Activated naive CD8-positive, alpha-beta T cell treated with anti-CD3 and anti-CD28 coated beads for 36 hours (primary cell): Measurements from ENCODE around the gene NRCAM. TPM values are rescaled to one million over a fixed set of nuclear protein-coding genes. Genes with fewer than 3 reads are reported as not detected.

ENCODE experiments used
- DNase-seq: peaks from one replicate; pipeline ENCODE4 v3.0.0; 2021
- H3K27ac Mint-ChIP-seq: one replicate; pipeline ENCODE4 v1.8.0; 2022; ENCODE audit warnings: mild to moderate bottlenecking, moderate library complexity, mixed read lengths
- H3K27me3 Mint-ChIP-seq: one replicate; pipeline ENCODE4 v1.8.0; 2022; ENCODE audit warnings: mild to moderate bottlenecking, mixed read lengths
- H3K36me3 Mint-ChIP-seq: one replicate; pipeline ENCODE4 v1.8.0; 2021; ENCODE audit warnings: mild to moderate bottlenecking, mixed read lengths
- H3K4me1 Mint-ChIP-seq: one replicate; pipeline ENCODE4 v1.8.0; 2021; ENCODE audit warnings: mixed read lengths
- H3K4me3 Mint-ChIP-seq: one replicate; pipeline ENCODE4 v1.8.0; 2022; ENCODE audit warnings: mild to moderate bottlenecking, moderate library complexity, mixed read lengths
- H3K9me3 Mint-ChIP-seq: one replicate; pipeline ENCODE4 v1.8.0; 2022; ENCODE audit warnings: mixed read lengths
- total RNA-seq, 2 experiments: library from RNA; stranded (reverse); gene quantifications; one replicate each; pipeline ENCODE4 v1.2.3, GENCODE V29; 2021

The NRCAM gene
- total RNA-seq, 2 experiments from 2014 or later: 3.9 to 4.6 TPM

- no peaks in the 10 kb centered on the region for H3K9me3 Mint-ChIP-seq
- H3K27ac Mint-ChIP-seq: no peak overlapping the region
- no peaks in the 10 kb centered on the region for H3K27me3 Mint-ChIP-seq
- peaks cover 27% of the 10 kb centered on the region for H3K4me1 Mint-ChIP-seq
- DNase-seq: no peak
- no peak overlapping the region for H3K4me3 Mint-ChIP-seq
- peaks cover 11% of the 10 kb centered on the region for H3K36me3 Mint-ChIP-seq
Observed at GRCh38 chr7:108314049-108314448, 142.2 kb downstream of the NRCAM start.

- H3K36me3 Mint-ChIP-seq: peaks cover 7% of the 10 kb centered on the region
- no peak for DNase-seq
Observed at GRCh38 chr7:108313086-108313485, 143.2 kb downstream of the NRCAM start.

GRCh38 chr7:108311446-108312168 is 144.6 kb downstream of the NRCAM start:
- H3K36me3 Mint-ChIP-seq: peaks cover 2% of the 10 kb centered on the region
- H3K27ac Mint-ChIP-seq: peak overlapping the region; percentile 87
- peaks cover 43% of the 10 kb centered on the region for H3K4me1 Mint-ChIP-seq
- no peak overlapping the region for H3K4me3 Mint-ChIP-seq
- DNase-seq: no peak
- no peaks in the 10 kb centered on the region for H3K27me3 Mint-ChIP-seq
- no peaks in the 10 kb centered on the region for H3K9me3 Mint-ChIP-seq

More at GRCh38 chr7:108313086-108313485, 143.2 kb downstream of the NRCAM start:
- no peaks in the 10 kb centered on the region for H3K9me3 Mint-ChIP-seq
- H3K27me3 Mint-ChIP-seq: no peaks in the 10 kb centered on the region
- H3K4me1 Mint-ChIP-seq: peaks cover 37% of the 10 kb centered on the region
- H3K27ac Mint-ChIP-seq: no peak overlapping the region
- no peak overlapping the region for H3K4me3 Mint-ChIP-seq

- Mint-ChIP-seq H3K4me1 (peaks cover 47% of the 10 kb centered on the region), H3K27me3 (no peaks in the 10 kb centered on the region), H3K4me3 (no peak overlapping the region), H3K9me3 (no peaks in the 10 kb centered on the region), H3K36me3 (peaks cover 2% of the 10 kb centered on the region), H3K27ac (peak overlapping the region; percentile 16)
- DNase-seq: no peak
Observed at GRCh38 chr7:108310351-108310750, 145.9 kb downstream of the NRCAM start.

- Mint-ChIP-seq H3K36me3 (peaks cover 2% of the 10 kb centered on the region), H3K4me3 (no peak overlapping the region), H3K27me3 (no peaks in the 10 kb centered on the region), H3K4me1 (peaks cover 50% of the 10 kb centered on the region), H3K9me3 (no peaks in the 10 kb centered on the region), H3K27ac (peak overlapping the region; percentile 7)
- no peak for DNase-seq
Observed at GRCh38 chr7:108308903-108309302, 147.3 kb downstream of the NRCAM start.

GRCh38 chr7:108308276-108308675 is 148.0 kb downstream of the NRCAM start:
- DNase-seq: no peak
- H3K36me3 Mint-ChIP-seq: peaks cover 5% of the 10 kb centered on the region
- no peaks in the 10 kb centered on the region for H3K9me3 Mint-ChIP-seq
- peak overlapping the region; percentile 16 for H3K27ac Mint-ChIP-seq
- peaks cover 50% of the 10 kb centered on the region for H3K4me1 Mint-ChIP-seq
- no peak overlapping the region for H3K4me3 Mint-ChIP-seq
- no peaks in the 10 kb centered on the region for H3K27me3 Mint-ChIP-seq

GRCh38 chr7:108307595-108307994 is 148.6 kb downstream of the NRCAM start:
- H3K36me3 Mint-ChIP-seq: peaks cover 6% of the 10 kb centered on the region
- H3K4me1 Mint-ChIP-seq: peaks cover 50% of the 10 kb centered on the region
- H3K27ac Mint-ChIP-seq: no peak overlapping the region
- no peaks in the 10 kb centered on the region for H3K27me3 Mint-ChIP-seq
- DNase-seq: no peak
- no peaks in the 10 kb centered on the region for H3K9me3 Mint-ChIP-seq
- H3K4me3 Mint-ChIP-seq: no peak overlapping the region

GRCh38 chr7:108307194-108307593 is 149.0 kb downstream of the NRCAM start:
- H3K4me1 Mint-ChIP-seq: peaks cover 50% of the 10 kb centered on the region
- H3K36me3 Mint-ChIP-seq: peaks cover 6% of the 10 kb centered on the region

GRCh38 chr7:108303332-108303731 is 152.9 kb downstream of the NRCAM start:
- no peak for DNase-seq
- Mint-ChIP-seq H3K27me3 (no peaks in the 10 kb centered on the region), H3K4me1 (peaks cover 20% of the 10 kb centered on the region), H3K36me3 (peaks cover 4% of the 10 kb centered on the region), H3K9me3 (no peaks in the 10 kb centered on the region), H3K27ac (no peak overlapping the region), H3K4me3 (no peak overlapping the region)

More at GRCh38 chr7:108307194-108307593, 149.0 kb downstream of the NRCAM start:
- H3K27me3 Mint-ChIP-seq: no peaks in the 10 kb centered on the region
- no peaks in the 10 kb centered on the region for H3K9me3 Mint-ChIP-seq
- H3K27ac Mint-ChIP-seq: no peak overlapping the region
- no peak overlapping the region for H3K4me3 Mint-ChIP-seq
- no peak for DNase-seq

- Mint-ChIP-seq H3K9me3 (no peaks in the 10 kb centered on the region), H3K36me3 (peaks cover 4% of the 10 kb centered on the region), H3K27ac (no peak overlapping the region), H3K27me3 (no peaks in the 10 kb centered on the region), H3K4me1 (peaks cover 9% of the 10 kb centered on the region), H3K4me3 (no peak overlapping the region)
- DNase-seq: no peak
Observed at GRCh38 chr7:108301387-108301786, 154.8 kb downstream of the NRCAM start.

GRCh38 chr7:108299251-108299973 is 156.8 kb downstream of the NRCAM start:
- no peak overlapping the region for H3K27ac Mint-ChIP-seq
- peaks cover 11% of the 10 kb centered on the region for H3K4me1 Mint-ChIP-seq
- no peaks in the 10 kb centered on the region for H3K9me3 Mint-ChIP-seq
- H3K27me3 Mint-ChIP-seq: no peaks in the 10 kb centered on the region
- peaks cover 6% of the 10 kb centered on the region for H3K36me3 Mint-ChIP-seq
- no peak overlapping the region for H3K4me3 Mint-ChIP-seq
- DNase-seq: no peak

GRCh38 chr7:108296911-108297310 is 159.3 kb downstream of the NRCAM start:
- DNase-seq: no peak
- peaks cover 6% of the 10 kb centered on the region for H3K36me3 Mint-ChIP-seq
- H3K9me3 Mint-ChIP-seq: no peaks in the 10 kb centered on the region
- peaks cover 18% of the 10 kb centered on the region for H3K4me1 Mint-ChIP-seq
- no peaks in the 10 kb centered on the region for H3K27me3 Mint-ChIP-seq
- H3K27ac Mint-ChIP-seq: no peak overlapping the region
- no peak overlapping the region for H3K4me3 Mint-ChIP-seq

GRCh38 chr7:108294595-108294994 is 161.6 kb downstream of the NRCAM start:
- Mint-ChIP-seq H3K9me3 (no peaks in the 10 kb centered on the region), H3K27ac (no peak overlapping the region), H3K27me3 (no peaks in the 10 kb centered on the region), H3K4me1 (peaks cover 22% of the 10 kb centered on the region), H3K4me3 (no peak overlapping the region), H3K36me3 (peaks cover 6% of the 10 kb centered on the region)
- DNase-seq: no peak

- H3K4me1 Mint-ChIP-seq: peaks cover 19% of the 10 kb centered on the region
- no peaks in the 10 kb centered on the region for H3K9me3 Mint-ChIP-seq
- no peak overlapping the region for H3K27ac Mint-ChIP-seq
- no peaks in the 10 kb centered on the region for H3K27me3 Mint-ChIP-seq
- no peak for DNase-seq
- H3K4me3 Mint-ChIP-seq: no peak overlapping the region
- H3K36me3 Mint-ChIP-seq: peaks cover 6% of the 10 kb centered on the region
Observed at GRCh38 chr7:108293149-108293612, 163.1 kb downstream of the NRCAM start.

- Mint-ChIP-seq H3K4me1 (peaks cover 19% of the 10 kb centered on the region), H3K27ac (no peak overlapping the region), H3K9me3 (no peaks in the 10 kb centered on the region), H3K27me3 (no peaks in the 10 kb centered on the region), H3K4me3 (no peak overlapping the region), H3K36me3 (peaks cover 6% of the 10 kb centered on the region)
- no peak for DNase-seq
Observed at GRCh38 chr7:108292541-108292940, 163.7 kb downstream of the NRCAM start.
